Measurements from ENCODE around the gene H2BK1. TPM values are rescaled to one million over a fixed set of nuclear protein-coding genes. Genes with fewer than 3 reads are reported as not detected.

H2BK1 gene
- total RNA-seq, 4 donors from 2014 or later = not detected

GRCh38 chr7:151244196-151244840 is 34.0 kb upstream of the H2BK1 start:
- H3K4me3 ChIP-seq = no peak overlapping the region
- H3K9me3 ChIP-seq = no peaks in the 10 kb centered on the region
- 36% methylated on average over 10 of the region's 10 CpGs for WGBS
- TF ChIP-seq EP300 (IDR thresholded peaks at IDR 0.05) (no peak), CTCF (IDR thresholded peaks at IDR 0.05) (peak; percentile 44 to 84), POLR2A (IDR thresholded peaks at IDR 0.05) (no peak)
- peaks cover 10% of the 10 kb centered on the region for H3K36me3 ChIP-seq
- H3K27me3 ChIP-seq = peaks cover 9% of the 10 kb centered on the region
- no peak overlapping the region for H3K27ac ChIP-seq
- DNase-seq (ENCODE audit: low spot score in 2 of 2) = no peak
- H3K4me1 ChIP-seq = peaks cover 53% of the 10 kb centered on the region

GRCh38 chr7:151243408-151244195 is 33.3 kb upstream of the H2BK1 start:
- no peaks in the 10 kb centered on the region for H3K9me3 ChIP-seq
- H3K36me3 ChIP-seq = peaks cover 17% of the 10 kb centered on the region
- peaks cover 47% of the 10 kb centered on the region for H3K4me1 ChIP-seq
- H3K4me3 ChIP-seq = no peak overlapping the region
- no peak overlapping the region for H3K27ac ChIP-seq
- 58% methylated on average over 11 of the region's 17 CpGs for WGBS
- no peak for DNase-seq (ENCODE audit: low spot score in 2 of 2)
- H3K27me3 ChIP-seq = peaks cover 9% of the 10 kb centered on the region
- TF ChIP-seq POLR2A (IDR thresholded peaks at IDR 0.05) (no peak), POLR2AphosphoS5 (IDR thresholded peaks at IDR 0.05) (no peak), EP300 (IDR thresholded peaks at IDR 0.05) (no peak), CTCF (IDR thresholded peaks at IDR 0.05) (no peak)

GRCh38 chr7:151243045-151243349 is 32.7 kb upstream of the H2BK1 start:
- TF ChIP-seq POLR2AphosphoS5 (IDR thresholded peaks at IDR 0.05) (no peak), CTCF (IDR thresholded peaks at IDR 0.05) (no peak), EP300 (IDR thresholded peaks at IDR 0.05) (no peak), POLR2A (IDR thresholded peaks at IDR 0.05) (no peak)
- peaks cover 9% of the 10 kb centered on the region for H3K27me3 ChIP-seq
- WGBS = 40% methylated on average over 2 of the region's 2 CpGs
- H3K9me3 ChIP-seq = no peaks in the 10 kb centered on the region
- peaks cover 23% of the 10 kb centered on the region for H3K36me3 ChIP-seq
- H3K27ac ChIP-seq = no peak overlapping the region
- DNase-seq (ENCODE audit: low spot score in 2 of 2) = no peak
- peaks cover 42% of the 10 kb centered on the region for H3K4me1 ChIP-seq
- H3K4me3 ChIP-seq = no peak overlapping the region

- Histone ChIP-seq H3K36me3 (peaks cover 29% of the 10 kb centered on the region), H3K4me3 (no peak overlapping the region), H3K9me3 (no peaks in the 10 kb centered on the region), H3K4me1 (peaks cover 36% of the 10 kb centered on the region), H3K27me3 (peaks cover 9% of the 10 kb centered on the region), H3K27ac (no peak overlapping the region)
- no peak for DNase-seq (ENCODE audit: low spot score in 2 of 2)
- no peak for TF ChIP-seq EP300 (IDR thresholded peaks at IDR 0.05)
- no peak for TF ChIP-seq CTCF (IDR thresholded peaks at IDR 0.05)
- TF ChIP-seq POLR2A (IDR thresholded peaks at IDR 0.05) = no peak
- no peak for TF ChIP-seq POLR2AphosphoS5 (IDR thresholded peaks at IDR 0.05)
- WGBS = 80% methylated on average over 17 of the region's 20 CpGs
These were observed 32.1 kb upstream of the H2BK1 start for GRCh38 chr7:151242159-151243044.

GRCh38 chr7:151241755-151242096 is 31.4 kb upstream of the H2BK1 start:
- no peaks in the 10 kb centered on the region for H3K9me3 ChIP-seq
- H3K36me3 ChIP-seq = peaks cover 36% of the 10 kb centered on the region
- H3K27ac ChIP-seq = no peak overlapping the region
- 42% methylated on average over 2 of the region's 9 CpGs for WGBS
- no peak for TF ChIP-seq CTCF (IDR thresholded peaks at IDR 0.05)
- TF ChIP-seq POLR2AphosphoS5 (IDR thresholded peaks at IDR 0.05) = no peak
- TF ChIP-seq EP300 (IDR thresholded peaks at IDR 0.05) = no peak
- TF ChIP-seq POLR2A (IDR thresholded peaks at IDR 0.05) = no peak
- peaks cover 29% of the 10 kb centered on the region for H3K4me1 ChIP-seq
- no peak for DNase-seq (ENCODE audit: low spot score in 2 of 2)
- peaks cover 9% of the 10 kb centered on the region for H3K27me3 ChIP-seq
- no peak overlapping the region for H3K4me3 ChIP-seq
